HG02840 (cell line): ENCODE data around the gene BTBD18.
A peak's percentile ranks its signal among the peaks of the same experiment; 100 is the strongest.

Experiments
- ATAC-seq: cut with Tn5 transposase; IDR thresholded peaks from one replicate; pipeline ENCODE4 v1.9.1; 2021; ENCODE audit warnings: mild to moderate bottlenecking, moderate library complexity, moderate number of reproducible peaks; ENCODE audit not compliant: unreplicated experiment, low FRiP score

BTBD18 gene

DNA sequence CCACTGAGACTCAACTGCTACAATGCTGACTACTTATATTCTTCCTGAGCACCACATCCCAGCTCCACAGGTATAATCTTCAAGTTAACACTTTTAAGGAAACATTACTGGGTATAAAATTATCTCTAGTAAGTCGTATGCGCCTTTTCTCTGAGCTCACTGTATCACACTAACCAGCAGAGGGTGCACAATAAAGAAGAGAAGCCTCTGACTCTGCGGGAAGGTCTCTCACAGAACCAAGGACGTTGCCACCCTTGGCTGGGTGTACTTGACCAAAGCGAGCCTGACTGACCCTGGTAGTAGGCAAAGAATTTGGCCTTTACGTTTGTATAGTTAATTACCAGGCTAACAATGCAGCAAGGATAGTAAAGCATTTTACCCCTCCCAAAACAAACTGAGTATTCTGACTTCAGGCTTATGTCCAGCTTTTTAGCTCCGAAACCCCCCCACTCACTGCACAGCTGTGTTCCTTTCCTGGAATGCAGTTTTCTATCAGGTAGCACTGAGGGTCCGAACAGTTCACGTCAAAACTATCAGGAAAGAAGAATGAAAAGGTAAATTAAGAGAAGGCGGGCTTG, at the start of gene BTBD18:
Gene BTBD18, minus strand, starts transcription at position 144 of the 578 bp plus-strand sequence. CDS start 631 bp downstream, outside the sequence.
- no peak for ATAC-seq

DNA sequence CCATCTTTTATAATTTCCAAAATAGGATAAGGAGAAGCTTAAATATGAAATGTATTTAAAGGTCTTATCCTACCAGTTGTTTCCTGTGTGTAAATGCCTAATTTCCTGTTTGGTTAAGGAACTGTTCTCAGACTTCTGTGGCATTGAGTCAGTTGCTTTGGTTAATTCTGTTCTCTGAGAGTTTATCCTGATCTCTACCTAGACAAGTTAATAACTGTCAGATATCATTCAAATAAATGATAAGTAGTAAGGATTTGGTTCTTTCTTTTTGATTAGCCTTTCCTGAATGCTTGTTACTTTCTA, 49.5 kb upstream of the BTBD18 start:
- no peak for ATAC-seq

DNA sequence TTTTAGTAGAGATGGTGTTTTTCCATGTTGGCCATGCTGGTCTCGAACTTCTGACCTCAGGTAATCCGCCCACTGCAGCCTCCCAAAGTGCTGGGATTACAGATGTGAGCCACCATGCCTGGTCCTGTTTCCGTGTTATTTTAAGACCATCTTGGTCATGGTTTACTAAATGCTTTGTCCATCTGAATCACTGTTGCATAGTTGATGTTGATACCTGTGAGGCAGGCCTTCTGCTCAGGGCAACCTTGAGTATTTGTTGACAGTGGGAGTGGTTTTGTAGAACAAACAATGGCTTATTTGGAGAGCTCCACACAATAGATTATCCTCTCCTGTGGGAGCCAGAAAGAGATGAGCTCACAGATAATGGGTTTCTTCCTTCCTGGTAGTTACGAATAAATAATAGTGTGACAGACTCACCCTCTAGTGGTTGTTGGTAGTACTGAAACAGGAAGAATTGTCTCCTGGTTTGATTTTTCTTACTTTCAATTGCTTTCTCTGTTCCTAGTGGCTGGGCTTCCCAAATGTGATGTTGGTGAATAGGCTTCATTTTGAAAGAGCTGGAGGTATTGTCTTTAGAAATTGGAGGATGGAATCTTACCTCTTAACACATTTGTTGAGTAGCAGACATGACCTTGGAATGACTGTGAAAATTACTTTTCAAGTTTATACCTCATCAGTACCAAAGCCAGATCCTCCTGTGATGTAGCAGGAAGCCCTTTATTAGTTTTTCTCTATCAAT, 49.0 kb upstream of the BTBD18 start:
- peak; percentile 71 for ATAC-seq

DNA sequence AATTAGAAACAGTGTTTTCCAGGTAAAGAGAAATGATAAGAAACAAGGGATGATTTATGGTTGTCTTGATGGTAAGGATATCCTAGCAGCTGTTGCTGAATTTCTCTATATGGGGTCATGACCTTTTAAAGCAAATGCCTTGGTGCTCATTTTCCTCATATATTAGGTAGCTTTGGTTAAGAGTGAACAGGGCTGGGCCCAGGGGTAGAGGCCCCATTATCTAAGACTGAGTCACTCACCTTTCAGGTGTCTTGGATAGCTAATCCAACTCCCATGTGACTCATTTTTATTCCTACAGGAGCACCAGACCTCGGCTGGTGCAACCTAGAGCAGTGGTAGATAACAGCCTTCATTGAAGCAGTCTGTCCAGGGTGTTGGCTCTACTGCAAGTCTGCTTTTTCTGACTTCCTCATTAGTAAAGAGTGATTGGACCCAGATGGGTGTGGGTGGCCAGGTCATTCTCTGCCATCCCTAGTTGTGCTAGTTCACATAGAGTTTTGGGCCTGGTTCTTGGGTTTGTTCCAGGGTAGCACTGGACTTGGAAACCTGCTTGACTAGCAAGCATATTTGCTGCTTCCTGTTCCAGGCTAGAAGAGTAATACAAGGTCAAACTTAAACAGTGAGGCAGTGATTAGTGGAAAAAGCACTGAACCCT, 47.4 kb upstream of the BTBD18 start:
- no peak for ATAC-seq

DNA sequence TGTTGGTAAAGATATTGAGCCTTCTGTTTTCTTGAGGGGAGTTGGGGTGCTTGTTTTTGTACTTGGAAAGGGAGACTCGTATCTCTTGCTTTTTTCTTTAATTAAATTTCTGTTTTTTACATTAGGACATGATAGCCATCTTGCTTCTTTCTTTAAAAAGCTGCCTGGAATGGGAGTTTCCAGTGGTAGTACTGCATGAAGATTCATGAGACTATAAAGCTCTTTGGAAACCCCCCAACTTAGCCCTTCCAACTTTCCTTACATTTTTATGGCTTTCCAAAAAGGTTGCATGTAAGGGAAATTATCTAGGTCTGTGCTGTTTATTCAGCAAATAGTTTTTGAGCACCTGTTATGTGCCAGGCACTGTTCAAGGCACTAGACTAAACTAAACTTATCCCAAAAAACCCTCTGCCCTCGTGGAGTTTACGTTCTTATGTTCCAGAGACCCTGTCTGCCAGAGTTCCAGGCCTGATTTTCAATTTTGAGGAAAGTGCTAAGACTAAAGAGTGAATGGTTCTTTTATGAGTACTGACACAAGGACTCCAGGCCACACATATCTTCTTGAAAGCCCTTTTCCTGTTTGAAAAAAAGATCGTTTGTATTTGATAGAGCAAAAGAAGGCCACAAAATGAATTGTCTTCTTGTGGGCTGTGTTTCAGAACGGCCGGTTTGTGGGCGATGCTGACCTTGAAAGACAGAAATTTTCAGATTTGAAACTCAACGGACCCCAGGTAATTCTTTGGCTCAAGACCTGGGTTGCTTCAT, 41.9 kb upstream of the BTBD18 start:
- no peak for ATAC-seq

- ATAC-seq = no peak
Measured at GRCh38 chr11:57792870-57793269, 41.3 kb upstream of the BTBD18 start.

DNA sequence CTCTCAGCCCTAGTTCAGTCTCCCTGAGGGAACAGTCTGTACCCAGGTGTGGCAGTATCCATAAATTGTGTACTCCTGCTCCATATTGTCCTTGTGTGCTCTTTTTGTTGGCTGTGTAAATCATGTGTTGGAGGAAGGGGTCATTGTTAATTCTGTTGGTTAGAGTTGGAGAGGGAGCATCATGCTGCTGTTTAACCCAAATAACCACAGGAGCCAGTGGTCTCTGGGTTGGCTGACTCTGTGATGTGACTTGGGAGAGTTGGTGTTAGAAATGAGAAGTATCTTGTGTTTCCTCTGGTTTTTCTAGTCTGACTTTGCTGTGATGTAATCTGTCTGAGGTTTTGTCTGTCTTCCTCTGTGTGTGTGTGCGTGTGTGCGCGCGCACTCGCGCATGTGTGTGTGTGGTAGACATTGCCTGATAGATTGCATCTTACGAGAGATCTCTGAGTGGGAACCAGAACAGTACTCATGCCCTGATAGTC, 40.5 kb upstream of the BTBD18 start:
- peak; percentile 65 for ATAC-seq

GRCh38 chr11:57791321-57792059, 39.9 kb upstream of the BTBD18 start:
- no peak for ATAC-seq

DNA sequence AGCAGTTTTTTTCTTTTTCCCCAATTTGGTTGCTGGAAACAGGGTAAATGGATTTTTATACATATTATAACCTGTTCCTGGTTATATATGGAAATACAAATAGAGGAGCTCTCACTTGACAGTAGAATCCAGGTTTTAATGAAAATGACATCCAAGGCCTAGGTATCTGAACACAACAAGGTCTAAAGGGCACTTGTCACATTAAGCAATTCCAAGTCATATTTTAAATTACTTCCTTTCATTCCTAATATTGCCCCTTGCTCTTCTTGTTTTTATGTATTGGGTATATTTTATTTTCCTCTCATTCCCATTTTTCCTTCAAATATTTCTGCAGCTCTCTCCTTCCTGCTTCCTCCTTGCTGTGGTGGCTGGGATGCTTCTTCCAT, 37.1 kb upstream of the BTBD18 start:
- no peak for ATAC-seq

DNA sequence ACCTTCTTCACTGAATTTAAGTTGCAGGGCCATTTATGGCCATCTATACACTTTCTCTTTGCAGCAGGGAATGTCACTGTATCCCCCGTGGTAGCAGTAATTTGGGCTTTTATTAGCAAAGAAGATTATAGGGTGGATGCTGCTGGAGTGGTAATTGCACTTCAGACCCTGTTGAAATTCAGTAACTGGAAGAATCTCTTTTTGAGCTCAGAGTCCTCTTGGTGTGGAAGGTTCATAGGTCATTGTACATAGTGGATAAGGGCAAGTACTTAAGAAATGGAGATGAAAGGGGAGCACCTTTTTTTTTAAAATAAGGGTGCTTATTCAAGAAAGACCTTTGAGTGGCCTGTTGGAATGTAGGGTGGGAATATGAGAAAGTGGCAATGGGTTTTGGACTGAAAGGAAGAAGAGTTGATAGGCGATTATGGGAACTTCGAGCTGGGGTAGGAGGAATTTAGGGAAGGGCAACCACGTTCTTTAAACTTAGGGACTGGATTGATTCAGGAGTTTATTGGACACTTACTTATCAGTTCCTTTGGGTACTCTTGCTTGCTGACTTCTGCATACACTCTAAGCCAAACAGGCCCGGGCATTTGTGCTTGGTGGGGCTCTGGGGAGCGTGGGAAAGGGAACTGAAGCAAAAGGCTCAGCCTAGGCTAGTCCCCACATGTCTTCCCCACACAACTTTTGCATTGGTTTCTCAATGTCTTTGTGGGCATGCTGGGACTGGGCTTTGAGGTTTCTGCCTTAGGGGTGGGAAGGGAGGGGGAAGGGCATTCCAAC, 36.5 kb upstream of the BTBD18 start:
- ATAC-seq = no peak

GRCh38 chr11:57787006-57787604, 35.5 kb upstream of the BTBD18 start:
- ATAC-seq = no peak

- ATAC-seq = no peak
Measured at GRCh38 chr11:57786436-57786835, 34.8 kb upstream of the BTBD18 start.

GRCh38 chr11:57785072-57785471, 33.5 kb upstream of the BTBD18 start:
- ATAC-seq = no peak

DNA sequence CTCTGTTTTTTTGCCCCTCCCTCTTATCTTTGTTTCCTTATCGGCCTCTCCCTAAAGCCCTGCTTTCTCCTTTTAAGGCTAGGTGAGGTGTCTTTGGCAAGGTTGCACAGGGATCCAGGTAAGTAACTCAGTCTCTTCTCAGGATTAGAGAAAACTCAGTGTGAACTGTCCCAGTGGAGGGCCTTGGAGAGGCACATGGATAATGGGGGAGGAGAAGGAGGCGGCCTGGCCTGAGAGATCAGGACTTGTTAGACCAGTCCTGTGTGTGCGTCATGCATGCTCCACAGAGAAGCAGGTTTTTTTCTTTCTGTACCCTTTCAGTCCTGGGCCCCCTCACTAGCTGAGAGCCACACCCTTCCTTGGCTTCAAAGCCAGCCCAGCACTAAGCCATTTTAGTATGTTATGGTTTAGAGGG, 29.9 kb upstream of the BTBD18 start:
- ATAC-seq = no peak

GRCh38 chr11:57779276-57779675, 27.7 kb upstream of the BTBD18 start:
- ATAC-seq = no peak

DNA sequence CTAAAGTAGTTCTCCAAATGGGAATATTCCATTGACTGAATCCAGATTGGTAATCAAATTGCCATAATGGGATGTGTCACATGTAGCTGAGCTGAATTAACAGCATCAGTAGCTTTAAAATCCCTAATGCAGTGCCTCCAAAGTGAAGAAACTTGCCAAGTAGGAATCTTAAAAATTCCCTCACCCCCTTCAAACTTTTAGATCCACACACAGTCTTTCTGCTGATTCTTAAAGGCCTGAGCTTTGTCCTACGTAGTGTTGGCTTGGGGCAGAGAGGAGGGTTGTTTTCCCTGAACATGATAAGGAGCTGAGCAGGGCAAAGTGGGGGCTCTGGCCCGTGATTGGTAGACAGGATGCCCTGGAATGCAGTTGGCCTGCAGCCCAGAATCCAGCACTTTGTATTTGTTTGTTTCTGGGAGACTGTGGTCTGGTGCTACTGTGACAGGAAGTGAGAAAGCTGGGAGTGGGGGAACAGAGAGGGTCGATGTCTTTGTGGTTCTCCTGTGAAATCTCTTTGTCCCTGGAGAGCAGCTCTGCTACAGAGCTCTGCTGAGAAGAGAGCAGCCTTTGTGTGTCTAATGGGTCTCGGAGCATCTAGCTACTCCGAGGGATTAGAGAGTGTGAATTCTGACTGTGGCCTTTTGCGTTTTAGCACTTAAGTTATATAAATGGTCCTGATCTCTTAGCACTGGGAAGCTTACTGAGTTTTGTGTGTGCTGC, 26.9 kb upstream of the BTBD18 start:
- ATAC-seq = no peak

DNA sequence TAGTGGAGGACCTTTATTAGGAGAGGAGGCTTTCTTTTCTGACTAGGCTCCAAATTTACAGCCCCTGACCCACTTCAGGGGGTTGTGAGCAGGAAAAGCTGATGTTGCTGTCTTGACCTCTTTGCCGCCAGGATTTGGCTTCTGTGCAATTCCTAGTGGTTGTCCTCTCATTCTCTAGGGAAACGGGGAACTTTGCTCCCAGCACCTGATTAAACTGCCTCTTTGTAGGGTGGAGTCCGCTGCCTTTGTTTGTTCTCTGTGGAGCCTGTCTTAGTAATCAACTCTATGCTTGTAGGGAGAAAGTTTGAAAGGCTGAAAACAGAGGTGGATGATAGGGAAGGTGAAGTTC, 26.3 kb upstream of the BTBD18 start:
- no peak for ATAC-seq

- no peak for ATAC-seq
Measured at GRCh38 chr11:57776577-57777210, 25.1 kb upstream of the BTBD18 start.
